Common myeloid progenitor, CD34-positive (primary cell): ENCODE measurements around the gene PTPRD.

Experiments
- CTCF ChIA-PET: fragments of 350-600 bp; sonication (Branson Sonifier 250); formaldehyde crosslinking; loops from one replicate; lab custom pipeline; 2021; ENCODE audit warnings: antibody characterized with exemption; lab: Charles Lee
- POLR2A ChIA-PET: fragments of 350-600 bp; sonication (Branson Sonifier 250); formaldehyde crosslinking; loops from one replicate; lab custom pipeline; 2021; ENCODE audit warnings: antibody characterized with exemption; lab: Charles Lee
- DNase-seq, 3 donors: peaks; one replicate each; pipeline versions ENCODE4 v3.0.0 to v3.0.0-alpha.2; 2013
- H3K27ac ChIP-seq, 2 experiments: 1 replicate in 1 of 2; 2 replicates in 1 of 2; pipeline ENCODE4 v1.7.0; 2013; ENCODE audit warnings: inconsistent platforms in 2 of 2, low read length in 2 of 2, mild to moderate bottlenecking in 2 of 2, low read depth in 1 of 2, moderate library complexity in 1 of 2; ENCODE audit not compliant: severe bottlenecking in 2 of 2, insufficient read depth in 1 of 2, poor library complexity in 1 of 2
- H3K27me3 ChIP-seq, 5 experiments: replicated peaks in 2 of 5; 1 replicate in 3 of 5; 2 replicates in 2 of 5; pipeline versions ENCODE4 v1.6.1 to v1.7.0; 2013; ENCODE audit warnings: low read length in 4 of 5, mild to moderate bottlenecking in 2 of 5, moderate library complexity in 2 of 5, inconsistent platforms in 1 of 5; ENCODE audit not compliant: insufficient read depth in 5 of 5, control insufficient read depth in 4 of 5
- H3K36me3 ChIP-seq, 4 experiments: 1 replicate in 2 of 4; 2 replicates in 2 of 4; pipeline versions ENCODE4 v1.6.1 to v1.7.0; 2013; ENCODE audit warnings: low read length in 3 of 4, control low read depth in 1 of 4, mild to moderate bottlenecking in 1 of 4; ENCODE audit not compliant: control insufficient read depth in 4 of 4, insufficient read depth in 4 of 4
- H3K4me1 ChIP-seq, 4 experiments: 1 replicate in 3 of 4; 2 replicates in 1 of 4; pipeline versions ENCODE4 v1.6.1 to v1.7.1; 2013; ENCODE audit warnings: low read length in 3 of 4, mild to moderate bottlenecking in 3 of 4, control low read depth in 1 of 4, inconsistent platforms in 1 of 4, moderate library complexity in 1 of 4; ENCODE audit not compliant: control insufficient read depth in 4 of 4, insufficient read depth in 4 of 4; ENCODE audit errors: control extremely low read depth in 1 of 4
- H3K4me3 ChIP-seq, 7 experiments: 1 replicate in 4 of 7; 2 replicates in 3 of 7; pipeline versions ENCODE4 v1.5.1 to v1.7.0; 2013; ENCODE audit warnings: mild to moderate bottlenecking in 7 of 7, low read length in 6 of 7, moderate library complexity in 6 of 7, inconsistent platforms in 2 of 7, low read depth in 2 of 7, control low read depth in 1 of 7; ENCODE audit not compliant: insufficient read depth in 4 of 7, control insufficient read depth in 1 of 7; ENCODE audit errors: extremely low read depth in 1 of 7
- H3K9me3 ChIP-seq, 5 experiments: 1 replicate in 4 of 5; 2 replicates in 1 of 5; pipeline versions ENCODE4 v1.6.1 to v1.7.1; 2013; ENCODE audit warnings: low read length in 4 of 5, mild to moderate bottlenecking in 2 of 5, inconsistent platforms in 1 of 5, low read depth in 1 of 5, moderate library complexity in 1 of 5; ENCODE audit not compliant: control insufficient read depth in 4 of 5, insufficient read depth in 2 of 5; ENCODE audit errors: control extremely low read depth in 1 of 5
- WGBS: methylation state at CpG from one replicate; pipeline ENCODE4 v1.1.5; 2013; ENCODE audit not compliant: insufficient coverage; 5-methylcytosine and 5-hydroxymethylcytosine counted together

PTPRD gene

DNA sequence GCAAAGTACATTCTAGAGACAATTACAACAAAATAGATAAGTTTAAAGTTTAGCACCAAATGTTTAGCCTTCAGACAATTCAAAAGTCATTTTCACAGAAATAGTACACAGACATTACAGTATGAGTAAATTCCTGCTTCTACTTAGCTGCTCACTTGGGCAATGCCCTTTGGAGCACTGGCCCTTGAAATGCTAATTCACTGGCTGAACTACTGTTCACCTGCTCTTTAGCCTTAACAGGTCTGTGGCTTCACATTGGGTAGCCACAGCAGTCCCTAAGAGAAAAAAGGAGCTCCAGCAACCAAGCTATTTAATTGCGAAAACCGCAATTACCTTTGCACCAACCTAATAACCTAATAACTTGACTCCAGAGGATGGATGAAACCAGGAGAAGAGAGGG lies 1897.0 kb downstream of the PTPRD start:
- no peaks in the 10 kb centered on the region for H3K36me3 ChIP-seq
- no peak for DNase-seq
- no peak overlapping the region for H3K4me3 ChIP-seq
- no peaks in the 10 kb centered on the region for H3K27me3 ChIP-seq
- no CpG with 5 or more reads among the region's 2 CpGs for WGBS
- peaks cover 10 to 27% (median 20%) of the 10 kb centered on the region in 4 experiments for H3K4me1 ChIP-seq
- ChIA-PET POLR2A (no interaction called here), CTCF (interaction anchor here (0.7 to 1.9 kb wide), 2 partner anchors 9 to 1755 kb away, joined by 3 to 5 read pairs; no protein-coding TSS in a partner anchor)
- H3K27ac ChIP-seq, result no peak overlapping the region
- H3K9me3 ChIP-seq, result no peaks in the 10 kb centered on the region

DNA sequence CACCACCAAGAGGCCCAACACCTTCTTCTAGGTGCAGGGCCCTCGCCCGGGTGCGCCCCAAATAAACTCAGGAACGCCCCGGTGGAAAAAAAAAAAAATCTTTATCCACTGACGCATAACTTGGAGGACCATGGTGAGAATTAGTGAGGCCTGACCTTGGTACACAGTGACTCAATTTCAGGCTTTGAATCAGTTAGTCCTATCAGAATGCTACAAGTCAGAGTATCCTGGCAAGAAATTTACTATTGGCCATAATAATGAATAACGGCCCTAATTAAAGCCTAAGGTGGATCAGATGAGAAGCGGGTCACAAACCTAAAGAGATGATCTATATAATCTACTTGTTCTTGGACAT lies 1899.0 kb downstream of the PTPRD start:
- ChIA-PET POLR2A (no interaction called here), CTCF (no interaction called here)
- no peaks in the 10 kb centered on the region for H3K27me3 ChIP-seq
- H3K36me3 ChIP-seq, result no peaks in the 10 kb centered on the region
- H3K27ac ChIP-seq, result no peak overlapping the region
- no peak for DNase-seq
- WGBS, result 100% methylated on average over 4 of the region's 8 CpGs
- no peak overlapping the region for H3K4me3 ChIP-seq
- H3K4me1 ChIP-seq, result peaks cover 4 to 9% (median 7%) of the 10 kb centered on the region in 4 experiments
- no peaks in the 10 kb centered on the region for H3K9me3 ChIP-seq

- ChIA-PET CTCF (no interaction called here), POLR2A (no interaction called here)
- Histone ChIP-seq H3K4me3 (no peak overlapping the region), H3K27ac (no peak overlapping the region), H3K4me1 (peaks cover 0 to 4% (median 3%) of the 10 kb centered on the region in 4 experiments), H3K9me3 (no peaks in the 10 kb centered on the region), H3K36me3 (no peaks in the 10 kb centered on the region), H3K27me3 (no peaks in the 10 kb centered on the region)
- WGBS, result 98% methylated on average over 36 of the region's 44 CpGs
- DNase-seq, result no peak
Measured at GRCh38 chr9:8713149-8713810, 1899.5 kb downstream of the PTPRD start.

DNA sequence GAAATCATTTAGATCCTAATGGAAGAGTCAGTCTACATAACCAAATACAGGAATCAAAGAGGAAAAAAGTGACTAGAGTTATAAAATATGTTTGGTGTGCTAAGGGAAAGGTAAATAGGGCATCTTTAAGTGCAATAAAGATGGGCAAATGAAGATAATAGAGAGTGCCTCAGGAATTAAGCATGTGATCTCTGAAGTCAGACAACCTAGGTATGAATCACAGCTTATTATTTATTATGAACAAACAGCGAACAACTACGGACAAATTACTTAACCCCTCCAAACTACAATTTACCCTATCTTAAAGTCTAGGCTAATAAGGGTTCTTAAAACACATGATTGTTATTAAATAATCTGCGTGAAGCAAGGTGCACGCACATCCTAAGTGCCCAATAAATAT lies 1903.1 kb downstream of the PTPRD start:
- no peak for DNase-seq
- Histone ChIP-seq H3K27me3 (no peaks in the 10 kb centered on the region), H3K4me1 (no peaks in the 10 kb centered on the region), H3K4me3 (no peak overlapping the region), H3K27ac (no peak overlapping the region), H3K9me3 (no peaks in the 10 kb centered on the region), H3K36me3 (no peaks in the 10 kb centered on the region)
- ChIA-PET CTCF (interaction anchor here (0.7 to 0.9 kb wide), 2 partner anchors 10 to 12 kb away, joined by 3 read pairs; no protein-coding TSS in a partner anchor), POLR2A (no interaction called here)
- WGBS, result no CpG with 5 or more reads among the region's 4 CpGs

DNA sequence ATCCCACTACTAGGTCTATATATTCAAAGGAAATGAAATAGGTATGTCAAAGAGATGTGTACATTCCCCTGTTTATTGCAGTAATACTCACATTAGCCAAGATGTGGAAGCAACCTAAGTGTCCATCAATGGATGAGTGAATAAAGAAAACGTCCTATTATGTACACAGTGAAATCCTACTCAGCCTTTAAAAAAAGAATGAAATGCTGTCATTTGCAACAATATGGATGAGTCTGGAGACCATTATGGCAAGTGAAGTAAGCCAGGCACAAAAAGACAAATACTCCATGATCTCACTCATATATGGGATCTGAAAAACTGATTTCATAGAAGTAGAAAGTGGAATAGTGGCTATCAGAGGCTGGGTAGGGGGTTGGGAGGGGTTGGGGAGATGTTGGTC lies 1904.1 kb downstream of the PTPRD start:
- H3K27me3 ChIP-seq, result no peaks in the 10 kb centered on the region
- no peaks in the 10 kb centered on the region for H3K4me1 ChIP-seq
- no peaks in the 10 kb centered on the region for H3K36me3 ChIP-seq
- WGBS, result no CpG with 5 or more reads among the region's 1 CpG
- H3K9me3 ChIP-seq, result no peaks in the 10 kb centered on the region
- no peak overlapping the region for H3K27ac ChIP-seq
- ChIA-PET POLR2A (no interaction called here), CTCF (interaction anchor here (0.9 kb wide), 1 partner anchor 11 kb away, joined by 5 read pairs; no protein-coding TSS in a partner anchor)
- no peak overlapping the region for H3K4me3 ChIP-seq
- no peak for DNase-seq

- WGBS, result no CpG with 5 or more reads among the region's 1 CpG
- ChIA-PET CTCF (interaction anchor here (0.5 to 1.7 kb wide), 4 partner anchors 9 to 123 kb away, joined by 3 to 5 read pairs (median 4); no protein-coding TSS in a partner anchor), POLR2A (no interaction called here)
- Histone ChIP-seq H3K4me1 (no peaks in the 10 kb centered on the region), H3K4me3 (no peak overlapping the region), H3K27ac (no peak overlapping the region), H3K27me3 (no peaks in the 10 kb centered on the region), H3K36me3 (no peaks in the 10 kb centered on the region), H3K9me3 (no peaks in the 10 kb centered on the region)
- DNase-seq, result no peak
Measured at GRCh38 chr9:8706998-8707397, 1905.8 kb downstream of the PTPRD start.

GRCh38 chr9:8706531-8706930 lies 1906.3 kb downstream of the PTPRD start:
- no peak for DNase-seq
- CTCF ChIA-PET, result interaction anchor here (0.5 to 1.7 kb wide), 4 partner anchors 8 to 122 kb away, joined by 3 to 5 read pairs (median 4); no protein-coding TSS in a partner anchor

More at GRCh38 chr9:8706531-8706930, 1906.3 kb downstream of the PTPRD start:
- Histone ChIP-seq H3K36me3 (no peaks in the 10 kb centered on the region), H3K4me1 (no peaks in the 10 kb centered on the region), H3K27ac (no peak overlapping the region), H3K9me3 (no peaks in the 10 kb centered on the region), H3K27me3 (no peaks in the 10 kb centered on the region), H3K4me3 (no peak overlapping the region)
- POLR2A ChIA-PET, result interaction anchor here (0.5 kb wide), 1 partner anchor 1388 kb away, joined by 3 read pairs; no protein-coding TSS in a partner anchor
- 98% methylated on average over 6 of the region's 6 CpGs for WGBS
